Measurements from ENCODE around the gene HOXB6. TPM values are rescaled to one million over a fixed set of nuclear protein-coding genes. Genes with fewer than 3 reads are reported as not detected.

HOXB6 gene
- polyA plus RNA-seq, 3 donors, result not detected

GRCh38 chr17:48609033-48609432, 4.2 kb upstream of the HOXB6 start:
- no peaks in the 10 kb centered on the region for H4K20me1 ChIP-seq (ENCODE audit: insufficient read depth, low read length)
- H3K4me3 ChIP-seq (replicated peaks in 1 of 3; ENCODE audit: low read depth in 2 of 3, low read length in 3 of 3), result no peak overlapping the region
- Mint-ChIP-seq H3K4me1 (peaks cover 40% of the 10 kb centered on the region), H3K9me3 (peaks cover 0 to 43% (median 25%) of the 10 kb centered on the region in 7 donors), H3K27me3 (ENCODE audit: low read depth in 3 of 3) (peaks cover 89 to 98% (median 95%) of the 10 kb centered on the region in 3 donors), H3K4me3 (peak overlapping the region in 1 of 2 donors; percentile 96), H3K36me3 (peaks cover 9 to 16% of the 10 kb centered on the region in 2 donors), H3K27ac (no peak overlapping the region)
- H3K9me3 ChIP-seq (replicated peaks in 1 of 2; ENCODE audit: control insufficient read depth in 1 of 2, insufficient read depth in 1 of 2, low read length in 2 of 2), result peaks cover 5 to 37% of the 10 kb centered on the region in 2 donors
- H3K9ac ChIP-seq (ENCODE audit: insufficient read depth, low read length, poor library complexity, severe bottlenecking), result no peak overlapping the region
- DNase-seq, result no peak
- no peaks in the 10 kb centered on the region for H3K79me2 ChIP-seq (ENCODE audit: insufficient read depth, low read length)
- H3K4me2 ChIP-seq (replicated peaks; ENCODE audit: extremely low read depth, low read length, poor library complexity, severe bottlenecking), result no peak overlapping the region
- H3K4me1 ChIP-seq (ENCODE audit: control insufficient read depth in 1 of 2, insufficient read depth in 2 of 2, low read length in 2 of 2), result peaks cover 32 to 39% of the 10 kb centered on the region in 2 donors
- no peak for TF ChIP-seq CTCF (IDR thresholded peaks at IDR 0.05)
- H3K27me3 ChIP-seq (ENCODE audit: control insufficient read depth in 2 of 2, insufficient read depth in 2 of 2, low read length in 2 of 2), result peaks cover 57 to 98% of the 10 kb centered on the region in 2 donors
- no peak overlapping the region for H2AFZ ChIP-seq (ENCODE audit: insufficient read depth, low read depth, low read length, poor library complexity, severe bottlenecking)
- H3K36me3 ChIP-seq (replicated peaks in 1 of 2; ENCODE audit: control insufficient read depth in 1 of 2, insufficient read depth in 2 of 2, low read length in 2 of 2), result no peaks in the 10 kb centered on the region
- H3K27ac ChIP-seq (ENCODE audit: low read depth in 1 of 2, low read length in 2 of 2), result no peak overlapping the region
- intact Hi-C loops (cut with micrococcal nuclease), result no loop called here

DNA sequence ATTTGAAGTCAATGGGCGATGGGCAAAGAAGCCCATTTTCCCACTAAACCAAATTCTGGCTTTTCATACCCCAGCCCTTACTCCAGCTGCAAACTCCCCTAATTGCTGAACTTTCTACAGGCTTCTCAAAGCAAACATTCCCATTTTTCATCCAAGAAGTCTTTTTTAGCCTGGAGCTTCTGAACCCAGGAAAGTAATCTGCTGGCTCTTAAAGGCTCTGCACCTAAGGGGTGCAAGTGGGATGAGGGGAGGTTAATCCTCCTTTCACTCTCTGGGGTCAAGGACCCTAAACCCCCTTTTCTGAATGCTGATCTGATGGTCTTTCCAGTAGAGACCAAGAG, 3.7 kb upstream of the HOXB6 start:
- Histone ChIP-seq H3K27me3 (ENCODE audit: control insufficient read depth in 2 of 2, insufficient read depth in 2 of 2, low read length in 2 of 2) (peaks cover 57 to 98% of the 10 kb centered on the region in 2 donors), H3K4me3 (replicated peaks in 1 of 3; ENCODE audit: low read depth in 2 of 3, low read length in 3 of 3) (no peak overlapping the region), H3K27ac (ENCODE audit: low read depth in 1 of 2, low read length in 2 of 2) (no peak overlapping the region), H3K9ac (ENCODE audit: insufficient read depth, low read length, poor library complexity, severe bottlenecking) (no peak overlapping the region), H3K9me3 (replicated peaks in 1 of 2; ENCODE audit: control insufficient read depth in 1 of 2, insufficient read depth in 1 of 2, low read length in 2 of 2) (peaks cover 5 to 37% of the 10 kb centered on the region in 2 donors), H3K4me1 (ENCODE audit: control insufficient read depth in 1 of 2, insufficient read depth in 2 of 2, low read length in 2 of 2) (peaks cover 32 to 36% of the 10 kb centered on the region in 2 donors), H3K4me2 (replicated peaks; ENCODE audit: extremely low read depth, low read length, poor library complexity, severe bottlenecking) (no peak overlapping the region), H4K20me1 (ENCODE audit: insufficient read depth, low read length) (no peaks in the 10 kb centered on the region), H2AFZ (ENCODE audit: insufficient read depth, low read depth, low read length, poor library complexity, severe bottlenecking) (no peak overlapping the region), H3K79me2 (ENCODE audit: insufficient read depth, low read length) (no peaks in the 10 kb centered on the region), H3K36me3 (replicated peaks in 1 of 2; ENCODE audit: control insufficient read depth in 1 of 2, insufficient read depth in 2 of 2, low read length in 2 of 2) (no peaks in the 10 kb centered on the region)
- intact Hi-C loops (cut with micrococcal nuclease), result no loop called here
- Mint-ChIP-seq H3K9me3 (peaks cover 0 to 41% (median 24%) of the 10 kb centered on the region in 7 donors), H3K4me3 (peak overlapping the region in 1 of 2 donors; percentile 96), H3K4me1 (peaks cover 40% of the 10 kb centered on the region), H3K27ac (no peak overlapping the region), H3K36me3 (peaks cover 9 to 17% of the 10 kb centered on the region in 2 donors), H3K27me3 (ENCODE audit: low read depth in 3 of 3) (peaks cover 88 to 98% (median 95%) of the 10 kb centered on the region in 3 donors)
- 100% methylated on average over 1 of the region's 1 CpG for WGBS (ENCODE audit: insufficient coverage)
- no peak for TF ChIP-seq CTCF (IDR thresholded peaks at IDR 0.05)
- no peak for DNase-seq

Measured in CD14-positive monocyte (primary cell).